Heart right ventricle (tissue), 16 donors: ENCODE data around the gene CYP4F12. TPM values are rescaled to one million over a fixed set of nuclear protein-coding genes. Genes with fewer than 3 reads are reported as not detected.

Experiments used
- ATAC-seq, 8 donors: fragments of 200-7000 bp; cut with Tn5 transposase; one replicate each; pipeline ENCODE4 v1.9.1; 2020; ENCODE audit warnings: mild to moderate bottlenecking in 8 of 8, moderate library complexity in 8 of 8, moderate number of reproducible peaks in 1 of 8
- DNase-seq, 2 donors: peaks; one replicate each; pipeline ENCODE4 v3.0.0-alpha.2; 2020
- H3K27ac ChIP-seq, 10 donors: fragments of 200-600 bp; sonication (generic) in 2 of 10; one replicate each; pipeline versions ENCODE4 v1.5.0 to v1.8.0; 2020 to 2022; ENCODE audit warnings: mild to moderate bottlenecking in 3 of 10
- H3K27me3 ChIP-seq, 7 donors: fragments of 200-600 bp; one replicate each; pipeline ENCODE4 v1.8.0; 2021 to 2022; ENCODE audit warnings: mild to moderate bottlenecking in 2 of 7
- H3K36me3 ChIP-seq, 9 donors: fragments of 200-600 bp; sonication (generic) in 1 of 9; one replicate each; pipeline versions ENCODE4 v1.5.0 to v1.8.0; 2020 to 2022; ENCODE audit warnings: mild to moderate bottlenecking in 2 of 9
- H3K4me1 ChIP-seq, 9 donors: fragments of 200-600 bp; sonication (generic) in 1 of 9; one replicate each; pipeline versions ENCODE4 v1.5.0 to v1.8.0; 2020 to 2022; ENCODE audit warnings: mild to moderate bottlenecking in 4 of 9
- H3K4me3 ChIP-seq, 10 donors: fragments of 200-600 bp; sonication (generic) in 2 of 10; one replicate each; pipeline versions ENCODE4 v1.5.0 to v1.8.0; 2020 to 2022; ENCODE audit warnings: mild to moderate bottlenecking in 7 of 10, moderate library complexity in 2 of 10
- H3K9me3 ChIP-seq, 11 donors: fragments of 200-600 bp in 10 of 11; sonication (generic) in 2 of 11; one replicate each; pipeline versions ENCODE4 v1.5.0 to v1.8.0; 2013 to 2022; ENCODE audit warnings: mild to moderate bottlenecking in 2 of 11, control low read depth in 1 of 11, moderate library complexity in 1 of 11
- WGBS, 2 donors: extraction: QIAGEN DNeasy Blood & Tissue Kit; methylation state at CpG; one replicate each; pipeline ENCODE4 v1.1.7; 2013; ENCODE audit warnings: inconsistent platforms in 1 of 2; 5-methylcytosine and 5-hydroxymethylcytosine counted together
- intact Hi-C, 10 donors: fragments of 100-400 bp; cut with DNase I; formaldehyde crosslinking; loops; one replicate each; pipeline versions ENCODE4 v1.11.1 to v1.14.2; 2022
- polyA plus RNA-seq, 2 donors: library from polyadenylated mRNA; stranded (reverse); fragments of 200-250 nt; gene quantifications; one replicate each; pipeline ENCODE4 v1.2.3, GENCODE V29; 2013
- total RNA-seq, 10 donors: library from RNA; stranded (reverse); fragmentation: NEBNext Ultra II Directional in 3 of 10; extraction: Animal tissue kit (Norgen Biotek cat#: 25700) in 3 of 10; gene quantifications; one replicate each; pipeline versions ENCODE4 v1.2.1 to v1.2.4, GENCODE V29; 2021 to 2023
- TF ChIP-seq, protein P1 (sequence below), 9 donors: fragments of 200-600 bp; sonication (generic) in 2 of 9; IDR thresholded peaks; one replicate each; pipeline versions ENCODE4 v1.5.0 to v1.8.0; 2021 to 2022; ENCODE audit warnings: antibody characterized with exemption in 9 of 9, mild to moderate bottlenecking in 5 of 9, moderate library complexity in 1 of 9
- donor health status: Arrhythmogenic right ventricular cardiomyopathy.
- donor health status: ischemic (EF 13 %, LVEDD 7.1; RV severe dilation, severe dysfunction).
- donor health status: healthy with polysubstance abuse.
- donor health status: DM: no; HTN: yes; CAD: no.
- donor health status: DM: no; HTN: no; CAD: no.
- donor health status: ischemic (EF 25% LVEDD 6.9; RV normal size, moderate dysfunction).
- donor health status: ischemic (EF 25% LVEDD 5.7; RV mildly dilated, moderate dysfunction).
- donor health status: healthy.
- donor health status: DM: yes; HTN: yes; CAD: no.
- donor health status: Ischemic cardiomyopathy.
- donor health status: ischemic (EF 35%, LVEDD 5.7; RV mildly dilated, moderate dysfunction).
- donor health status: nonischemic (EF 11% LVEDD 7.7; RV severe dilation, severe dysfunction).
- donor health status: DM: yes; HTN: yes; CAD: no.
- donor health status: PGD.
- donor health status: ischemic (EF 29% LVEDD 5.4; RV normal size, mild dysfunction).
- donor health status: nonischemic (EF 23%, LVEDD 6.1; RV moderate dilation, normal function).

CYP4F12 gene
- total and polyA plus RNA-seq, 12 donors: 0.92 to 17.3 (median 2.7) TPM

DNA sequence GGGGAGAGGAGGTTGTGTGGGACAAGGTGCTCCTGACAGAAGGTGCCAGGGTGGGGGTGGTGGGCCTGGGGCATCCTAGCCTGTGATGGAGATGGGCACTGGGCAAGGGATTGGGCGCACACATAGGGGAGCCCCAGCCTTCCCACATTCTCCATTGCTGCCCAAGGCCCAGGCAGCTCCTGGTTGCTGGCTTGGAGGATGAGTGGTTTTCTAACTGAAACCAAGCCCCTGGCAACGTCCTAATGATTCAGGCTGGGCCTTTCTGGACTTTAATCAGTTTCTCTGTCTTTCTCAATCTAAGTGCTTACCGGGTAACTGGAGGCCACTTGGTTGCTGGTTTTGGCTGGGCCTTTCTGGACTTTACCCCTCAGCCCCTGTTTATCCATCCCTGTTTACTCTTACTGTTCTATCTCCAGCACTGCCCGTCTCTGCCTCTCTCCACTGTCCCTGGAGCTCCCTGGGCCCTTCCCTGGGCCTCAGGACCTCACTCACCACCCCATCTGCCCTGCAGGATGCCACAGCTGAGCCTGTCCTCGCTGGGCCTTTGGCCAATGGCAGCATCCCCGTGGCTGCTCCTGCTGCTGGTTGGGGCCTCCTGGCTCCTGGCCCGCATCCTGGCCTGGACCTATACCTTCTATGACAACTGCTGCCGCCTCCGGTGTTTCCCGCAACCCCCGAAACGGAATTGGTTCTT lies 31.8 kb upstream of the CYP4F12 start:
- intact Hi-C loops: no loop called here
- peak overlapping the region in 1 of 10 donors; percentile 71 for H3K27ac ChIP-seq
- H3K4me3 ChIP-seq: no peak overlapping the region
- H3K36me3 ChIP-seq: no peaks in the 10 kb centered on the region
- DNase-seq (no peak), ATAC-seq (peak in 2 of 8 donors; percentile 20 to 22)
- H3K4me1 ChIP-seq: peaks cover 0 to 18% (median 0%) of the 10 kb centered on the region in 9 donors
- H3K27me3 ChIP-seq: peaks cover 0 to 8% (median 0%) of the 10 kb centered on the region in 7 donors
- no peaks in the 10 kb centered on the region for H3K9me3 ChIP-seq
- TF ChIP-seq, protein P1, sequence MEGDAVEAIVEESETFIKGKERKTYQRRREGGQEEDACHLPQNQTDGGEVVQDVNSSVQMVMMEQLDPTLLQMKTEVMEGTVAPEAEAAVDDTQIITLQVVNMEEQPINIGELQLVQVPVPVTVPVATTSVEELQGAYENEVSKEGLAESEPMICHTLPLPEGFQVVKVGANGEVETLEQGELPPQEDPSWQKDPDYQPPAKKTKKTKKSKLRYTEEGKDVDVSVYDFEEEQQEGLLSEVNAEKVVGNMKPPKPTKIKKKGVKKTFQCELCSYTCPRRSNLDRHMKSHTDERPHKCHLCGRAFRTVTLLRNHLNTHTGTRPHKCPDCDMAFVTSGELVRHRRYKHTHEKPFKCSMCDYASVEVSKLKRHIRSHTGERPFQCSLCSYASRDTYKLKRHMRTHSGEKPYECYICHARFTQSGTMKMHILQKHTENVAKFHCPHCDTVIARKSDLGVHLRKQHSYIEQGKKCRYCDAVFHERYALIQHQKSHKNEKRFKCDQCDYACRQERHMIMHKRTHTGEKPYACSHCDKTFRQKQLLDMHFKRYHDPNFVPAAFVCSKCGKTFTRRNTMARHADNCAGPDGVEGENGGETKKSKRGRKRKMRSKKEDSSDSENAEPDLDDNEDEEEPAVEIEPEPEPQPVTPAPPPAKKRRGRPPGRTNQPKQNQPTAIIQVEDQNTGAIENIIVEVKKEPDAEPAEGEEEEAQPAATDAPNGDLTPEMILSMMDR (IDR thresholded peaks at IDR 0.05): no peak
- 71 to 77% methylated on average over 12 of the region's 12 CpGs for WGBS, 2 donors

DNA sequence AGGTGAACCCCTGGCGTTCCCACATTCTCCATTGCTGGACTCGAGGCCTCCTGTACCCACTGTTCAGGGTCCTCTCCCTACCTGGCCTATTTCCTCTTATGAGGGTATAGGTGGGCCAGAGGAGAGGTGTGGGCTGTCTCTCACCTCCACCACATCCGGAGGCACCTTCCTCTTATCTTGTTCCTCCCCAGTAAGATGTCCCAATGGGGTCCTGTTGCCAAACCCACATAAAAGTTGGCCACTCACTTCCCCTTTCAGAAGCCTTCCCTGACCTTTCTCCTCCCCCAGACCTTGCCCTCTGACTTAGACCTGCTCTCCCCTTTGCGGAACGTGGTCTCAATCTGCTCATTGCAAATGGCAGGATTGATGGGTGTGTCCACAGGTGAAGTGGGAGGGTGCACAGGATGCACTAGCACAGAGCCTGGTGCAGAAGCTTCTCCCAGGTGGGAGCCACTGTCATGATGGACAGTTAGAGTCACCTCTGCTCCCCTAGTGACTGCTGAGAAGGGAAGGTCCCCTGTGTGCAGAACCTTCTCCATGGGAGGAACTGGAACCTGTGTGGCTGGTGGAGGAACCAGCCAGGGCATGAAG lies 30.9 kb upstream of the CYP4F12 start:
- no peak for DNase-seq
- intact Hi-C loops: no loop called here
- peaks cover 0 to 6% (median 0%) of the 10 kb centered on the region in 7 donors for H3K27me3 ChIP-seq
- TF ChIP-seq, protein P1 (IDR thresholded peaks at IDR 0.05): no peak
- H3K4me1 ChIP-seq: peaks cover 0 to 18% (median 0%) of the 10 kb centered on the region in 9 donors
- peak overlapping the region in 1 of 10 donors; percentile 71 for H3K27ac ChIP-seq
- ATAC-seq: peak in 3 of 8 donors; percentile 13 to 41 (median 38)
- H3K4me3 ChIP-seq: no peak overlapping the region
- H3K36me3 ChIP-seq: no peaks in the 10 kb centered on the region
- H3K9me3 ChIP-seq: no peaks in the 10 kb centered on the region
- WGBS, 2 donors: 76% methylated on average over 5 of the region's 5 CpGs

DNA sequence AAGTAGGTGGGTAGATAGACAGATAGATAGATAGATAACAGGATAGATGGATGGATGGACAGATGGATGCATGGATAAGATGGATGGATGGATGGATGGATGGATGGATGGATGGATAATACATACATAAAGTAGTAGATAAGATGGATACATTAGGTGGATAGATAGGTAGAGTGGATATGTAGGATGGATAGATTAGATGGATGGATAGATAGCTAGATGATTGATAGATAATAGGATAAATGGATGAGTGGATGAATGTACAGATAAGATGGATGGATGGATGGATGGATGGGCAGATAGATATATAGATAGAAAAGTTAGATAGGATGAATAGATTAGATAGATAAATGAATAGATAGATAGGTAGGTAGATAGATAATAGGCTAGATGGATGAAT lies 30.1 kb upstream of the CYP4F12 start:
- Histone ChIP-seq H3K4me3 (no peak overlapping the region), H3K27ac (no peak overlapping the region), H3K9me3 (peaks cover 0 to 4% (median 0%) of the 10 kb centered on the region in 11 donors), H3K4me1 (peaks cover 0 to 18% (median 0%) of the 10 kb centered on the region in 9 donors), H3K36me3 (no peaks in the 10 kb centered on the region), H3K27me3 (peaks cover 0 to 1% (median 0%) of the 10 kb centered on the region in 7 donors)
- ATAC-seq: no peak
- DNase-seq: no peak
- TF ChIP-seq, protein P1 (IDR thresholded peaks at IDR 0.05): no peak
- intact Hi-C loops: no loop called here

DNA sequence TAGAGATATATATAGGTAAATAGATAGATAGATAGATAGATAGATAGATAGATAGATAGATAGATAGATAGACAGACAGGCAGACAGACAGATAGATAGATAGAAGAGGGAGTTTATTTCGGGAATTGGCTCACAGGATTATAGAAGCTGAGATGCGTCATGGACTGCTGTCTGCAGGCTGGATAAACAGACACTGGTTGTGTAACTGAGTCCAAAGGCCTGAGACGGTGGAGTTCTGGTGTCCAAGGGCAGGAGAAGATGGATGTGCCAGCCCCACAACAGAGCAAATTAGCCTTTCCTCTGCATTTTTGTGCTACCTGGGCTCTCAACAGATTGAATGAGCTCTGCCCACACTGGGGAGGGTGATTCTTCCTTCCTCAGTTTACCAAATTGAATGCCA lies 29.5 kb upstream of the CYP4F12 start:
- Histone ChIP-seq H3K36me3 (no peaks in the 10 kb centered on the region), H3K27ac (no peak overlapping the region), H3K27me3 (no peaks in the 10 kb centered on the region), H3K4me3 (no peak overlapping the region), H3K4me1 (peaks cover 0 to 18% (median 0%) of the 10 kb centered on the region in 9 donors), H3K9me3 (peaks cover 0 to 9% (median 0%) of the 10 kb centered on the region in 11 donors)
- intact Hi-C loops: no loop called here
- TF ChIP-seq, protein P1 (IDR thresholded peaks at IDR 0.05): no peak
- 80% methylated on average over 3 of the region's 3 CpGs for WGBS, 2 donors
- ATAC-seq: no peak
- no peak for DNase-seq
